ENCODE measurements around the gene HIGD1A. TPM values are rescaled to one million over a fixed set of nuclear protein-coding genes. Genes with fewer than 3 reads are reported as not detected.

HIGD1A gene
- total RNA-seq, 1 donor from 2014 or later, result 88.2 TPM

GRCh38 chr3:42799376-42799775 lies 4.9 kb downstream of the HIGD1A start:
- DNase-seq, result no peak

- no peak for DNase-seq
Measured at GRCh38 chr3:42796332-42796885, 7.9 kb downstream of the HIGD1A start.

- no peak for DNase-seq
Measured at GRCh38 chr3:42795621-42796181, 8.6 kb downstream of the HIGD1A start.

DNA sequence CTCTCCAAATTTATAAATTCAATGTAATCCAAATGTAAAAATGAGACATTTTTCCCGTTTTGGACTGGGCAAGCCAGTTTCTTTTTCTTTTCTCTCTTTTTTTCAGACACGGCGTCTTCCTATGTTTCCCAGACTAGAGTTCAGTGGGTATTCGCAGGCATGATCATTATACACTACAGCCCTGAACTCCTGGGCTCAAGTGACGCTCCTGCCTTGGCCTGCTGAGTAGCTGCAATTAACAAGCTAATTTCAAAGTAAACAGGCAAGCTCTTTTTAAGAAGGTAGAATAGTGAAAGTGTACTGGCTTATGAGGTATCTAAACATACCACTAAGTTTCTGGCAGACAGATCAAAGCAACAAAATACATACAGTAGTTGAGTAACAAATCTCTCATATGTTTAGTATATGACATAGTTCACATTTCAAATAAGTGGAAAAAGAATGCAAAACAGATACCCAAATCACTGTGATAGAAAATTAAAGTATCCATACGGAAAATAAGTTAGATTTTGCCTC lies 13.5 kb downstream of the HIGD1A start:
- DNase-seq, result no peak

DNA sequence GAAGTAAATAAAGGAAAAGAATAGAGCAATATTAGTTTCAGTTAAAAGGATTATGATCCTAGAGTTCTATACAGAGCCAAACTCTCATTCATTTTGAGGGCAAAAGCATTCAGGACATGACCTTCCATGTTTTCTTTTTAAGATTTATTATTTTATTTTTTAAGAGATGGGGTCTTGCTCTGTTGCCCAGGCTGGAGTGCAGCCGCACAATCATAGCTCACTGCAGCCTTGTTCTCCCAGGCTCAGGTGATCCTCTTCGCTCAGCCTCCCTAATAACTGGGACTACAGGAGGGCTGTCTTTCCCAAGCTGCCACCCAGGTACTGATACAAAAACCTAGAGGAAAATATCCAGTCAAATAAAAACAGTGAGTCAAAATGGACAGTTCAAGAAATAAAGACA lies 17.7 kb downstream of the HIGD1A start:
- DNase-seq, result no peak

DNA sequence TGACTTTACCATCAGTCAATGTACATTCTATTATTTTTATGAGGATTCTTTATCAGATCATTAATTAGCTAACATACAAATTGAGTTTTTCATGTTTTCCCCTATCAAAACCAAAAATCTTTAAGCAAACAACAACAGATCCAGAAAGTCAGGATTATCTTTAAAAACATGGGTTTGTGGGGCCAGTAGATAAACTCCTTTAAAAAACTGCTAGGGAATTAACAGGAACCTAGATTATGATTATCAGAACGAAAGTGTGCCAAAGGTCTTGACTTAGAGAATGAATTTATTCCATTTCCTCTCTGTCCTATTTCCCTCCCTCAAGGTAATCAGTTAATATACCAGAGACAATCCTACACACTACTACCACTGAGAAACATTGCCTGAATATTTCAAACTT lies 18.1 kb downstream of the HIGD1A start:
- no peak for DNase-seq

DNA sequence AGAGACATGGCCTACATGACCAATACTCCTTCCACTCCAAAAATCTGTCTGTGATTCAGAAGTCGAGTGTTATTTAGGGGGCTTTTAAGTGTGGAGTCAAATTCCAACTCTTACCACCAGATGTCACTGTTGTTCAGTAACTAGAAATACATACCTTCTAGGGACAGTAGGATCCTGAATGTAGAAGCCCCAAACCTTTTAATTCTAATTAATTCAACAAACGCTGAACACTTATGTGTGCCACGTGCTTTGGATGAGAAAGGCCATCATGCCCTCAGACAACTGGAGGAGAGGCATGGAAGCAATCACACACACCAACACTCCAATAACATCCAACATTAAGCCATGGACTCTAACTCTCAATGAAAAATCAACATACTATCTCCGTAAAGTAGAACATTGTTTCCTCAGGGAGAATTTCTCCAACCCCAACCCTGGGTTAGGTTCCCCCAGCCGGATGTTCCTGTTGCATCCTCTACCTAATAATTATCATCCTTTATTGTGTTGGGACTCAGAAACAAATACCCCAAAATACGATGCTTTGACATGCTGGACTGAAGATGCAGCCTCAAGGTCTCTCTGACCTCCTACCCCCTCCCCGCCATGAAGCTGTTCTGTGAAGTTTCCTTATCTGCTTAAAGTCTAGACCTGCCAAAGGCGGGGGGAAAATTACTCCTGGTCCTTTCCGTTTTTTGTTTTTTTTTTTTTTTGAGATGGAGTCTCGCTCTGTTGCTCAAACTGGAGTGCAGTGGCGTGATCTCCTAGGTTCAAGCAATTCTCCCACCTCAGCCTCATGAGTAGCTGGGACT lies 23.2 kb downstream of the HIGD1A start:
- DNase-seq, result peak; percentile 42

- DNase-seq, result no peak
Measured at GRCh38 chr3:42780398-42780797, 23.9 kb downstream of the HIGD1A start.

- DNase-seq, result no peak
Measured at GRCh38 chr3:42778644-42779043, 25.6 kb downstream of the HIGD1A start.

DNA sequence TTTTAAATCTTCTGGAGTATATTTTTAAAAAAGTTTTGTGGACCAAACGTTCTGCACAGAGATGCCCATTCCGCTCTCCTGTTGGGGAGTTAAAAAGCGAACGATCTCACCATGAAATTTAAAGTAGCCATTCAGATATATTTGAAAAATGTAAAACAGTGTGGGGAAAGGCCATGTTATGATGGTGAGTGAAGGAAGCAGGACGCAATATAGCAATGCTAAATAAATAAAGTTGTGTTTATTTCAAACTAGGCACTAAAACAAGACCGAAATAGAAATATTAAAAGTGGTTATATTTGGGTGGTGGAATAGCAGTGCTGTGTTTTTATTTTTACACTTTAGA lies 30.9 kb downstream of the HIGD1A start:
- no peak for DNase-seq

GRCh38 chr3:42772670-42773408 lies 31.5 kb downstream of the HIGD1A start, which contains the start of gene CCDC13:
Gene CCDC13 (minus strand): TSS chr3:42773253. CDS start chr3:42758345, 14,908 bp downstream.
- peak; percentile 75 for DNase-seq

DNA sequence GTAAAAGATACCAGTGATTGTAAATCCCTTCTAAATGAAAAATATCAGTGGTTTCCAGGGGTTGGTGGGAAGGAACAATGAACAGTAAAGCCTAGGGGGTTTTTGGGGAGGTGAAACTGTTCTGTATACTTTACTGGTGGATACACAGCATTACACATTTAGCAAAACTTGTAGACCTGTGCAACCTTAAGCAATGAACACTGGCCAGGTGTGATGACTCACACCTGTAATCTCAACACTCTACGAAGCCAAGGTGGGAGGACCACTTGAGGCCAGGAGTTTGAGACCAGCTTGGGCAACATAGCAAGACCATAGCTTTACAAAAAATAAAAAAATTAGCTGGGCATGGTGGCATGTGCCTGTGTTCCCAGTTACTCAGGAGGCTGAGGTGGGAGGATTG lies 33.0 kb downstream of the HIGD1A start:
- no peak for DNase-seq

DNA sequence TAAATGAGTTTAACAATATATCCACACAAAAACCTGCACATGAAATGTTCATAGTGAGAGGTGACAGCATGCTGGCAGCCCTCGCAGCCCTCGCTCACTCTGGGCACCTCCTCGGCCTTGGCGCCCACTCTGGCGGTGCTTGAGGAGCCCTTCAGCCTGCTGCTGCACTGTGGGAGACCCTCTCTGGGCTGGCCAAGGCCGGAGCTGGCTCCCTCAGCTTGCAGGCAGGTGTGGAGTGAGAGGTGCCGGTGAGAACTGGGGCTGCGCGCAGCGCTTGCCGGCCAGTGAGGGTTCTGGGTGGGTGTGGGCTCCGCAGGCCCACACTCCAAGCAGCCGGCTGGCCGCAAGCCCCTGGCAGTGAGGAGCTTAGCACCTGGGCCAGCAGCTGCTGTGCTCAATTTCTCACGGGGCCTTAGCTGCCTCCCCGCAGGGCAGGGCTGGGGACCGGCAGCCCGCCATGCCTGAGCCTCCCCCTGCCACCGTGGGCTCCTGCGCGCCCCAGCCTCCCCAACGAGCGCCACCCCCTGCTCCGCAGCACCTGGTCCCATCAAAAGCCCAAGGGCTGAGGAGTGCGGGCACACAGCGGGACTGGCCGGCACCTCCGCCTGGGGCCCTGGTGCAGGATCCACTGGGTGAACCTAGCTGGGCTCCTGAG lies 34.7 kb downstream of the HIGD1A start:
- no peak for DNase-seq

DNA sequence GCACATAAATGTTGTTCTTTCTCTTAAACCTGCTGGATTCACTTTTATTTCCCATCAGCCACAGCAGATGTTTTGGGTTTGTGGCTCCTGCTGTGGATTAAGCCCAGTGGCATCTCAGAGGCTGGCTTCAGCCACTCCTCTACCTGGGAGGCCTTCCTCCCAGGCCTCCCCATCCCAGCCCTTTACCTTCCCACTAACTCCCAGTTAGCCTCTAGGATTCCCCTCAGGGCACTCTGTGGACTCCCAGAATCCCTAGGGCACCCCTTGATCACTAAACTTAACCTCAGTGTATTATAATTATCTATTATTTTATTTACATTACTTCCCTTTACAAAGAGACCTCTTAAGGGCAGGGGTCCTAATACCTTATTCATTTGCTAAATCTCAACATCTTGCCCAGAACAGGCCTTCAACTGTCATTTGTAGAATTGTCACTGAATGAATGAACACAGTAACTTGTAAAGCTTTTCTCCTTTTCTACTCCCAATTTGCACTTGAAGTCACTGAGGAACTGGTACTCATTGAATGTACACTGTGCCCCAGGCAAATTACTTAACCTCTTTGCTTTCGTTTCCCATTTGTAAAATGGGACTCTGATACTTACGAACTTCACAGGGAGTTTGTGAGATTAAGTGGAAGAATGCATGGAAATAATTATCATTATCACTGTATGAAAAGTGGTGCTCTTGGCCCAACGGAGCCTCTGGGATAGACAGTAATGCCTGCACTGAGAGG lies 39.6 kb downstream of the HIGD1A start:
- no peak for DNase-seq

GRCh38 chr3:42764115-42764514 lies 40.2 kb downstream of the HIGD1A start:
- no peak for DNase-seq

GRCh38 chr3:42763021-42763420 lies 41.3 kb downstream of the HIGD1A start:
- no peak for DNase-seq

- DNase-seq, result no peak
Measured at GRCh38 chr3:42762046-42762724, 42.1 kb downstream of the HIGD1A start.

DNA sequence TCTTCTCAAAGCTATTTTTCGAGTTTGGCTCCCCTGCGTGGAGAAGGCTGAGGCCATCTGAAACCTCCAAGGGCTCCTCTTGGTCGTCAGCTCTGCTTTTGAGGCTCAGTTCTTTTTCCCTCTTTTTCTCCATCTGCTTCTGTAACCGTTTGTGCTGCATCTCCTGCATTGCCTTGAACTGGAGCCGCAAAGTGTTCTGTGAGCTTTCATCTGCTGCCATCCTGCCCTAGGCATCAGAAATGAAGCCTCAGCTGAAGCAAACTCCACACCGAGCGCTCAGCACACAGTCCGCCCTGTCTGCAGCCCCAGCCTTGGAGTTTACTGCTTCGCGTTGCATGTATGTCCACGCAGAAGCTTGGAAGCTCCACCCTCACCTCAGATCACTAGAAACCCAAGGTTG lies 46.2 kb downstream of the HIGD1A start:
- DNase-seq, result no peak

DNA sequence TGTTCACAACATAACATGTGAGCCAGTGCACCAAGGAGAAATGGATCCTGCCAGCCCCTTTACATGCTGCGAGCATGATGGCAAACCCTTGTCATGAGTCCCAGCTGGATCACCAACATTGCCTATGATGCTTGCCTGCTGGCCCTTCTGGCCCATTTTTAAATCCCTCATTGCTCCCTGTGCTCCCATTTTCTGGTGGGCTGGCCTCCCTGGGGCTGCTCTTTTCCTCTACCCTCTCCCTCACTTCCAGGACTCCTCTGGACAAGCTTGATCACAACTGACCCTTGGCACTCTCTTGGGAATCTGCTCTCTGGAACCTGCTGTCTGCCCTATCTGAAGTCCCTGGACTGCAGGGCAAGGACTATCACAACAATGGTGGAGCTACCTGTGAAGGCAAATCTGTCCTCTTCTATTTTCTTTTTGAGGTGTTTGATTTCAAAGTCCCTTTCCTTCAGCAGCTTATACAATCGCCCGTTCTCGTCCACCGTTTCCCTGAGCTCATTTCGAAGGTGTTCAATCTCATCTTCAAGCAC lies 47.5 kb downstream of the HIGD1A start:
- DNase-seq, result no peak

DNA sequence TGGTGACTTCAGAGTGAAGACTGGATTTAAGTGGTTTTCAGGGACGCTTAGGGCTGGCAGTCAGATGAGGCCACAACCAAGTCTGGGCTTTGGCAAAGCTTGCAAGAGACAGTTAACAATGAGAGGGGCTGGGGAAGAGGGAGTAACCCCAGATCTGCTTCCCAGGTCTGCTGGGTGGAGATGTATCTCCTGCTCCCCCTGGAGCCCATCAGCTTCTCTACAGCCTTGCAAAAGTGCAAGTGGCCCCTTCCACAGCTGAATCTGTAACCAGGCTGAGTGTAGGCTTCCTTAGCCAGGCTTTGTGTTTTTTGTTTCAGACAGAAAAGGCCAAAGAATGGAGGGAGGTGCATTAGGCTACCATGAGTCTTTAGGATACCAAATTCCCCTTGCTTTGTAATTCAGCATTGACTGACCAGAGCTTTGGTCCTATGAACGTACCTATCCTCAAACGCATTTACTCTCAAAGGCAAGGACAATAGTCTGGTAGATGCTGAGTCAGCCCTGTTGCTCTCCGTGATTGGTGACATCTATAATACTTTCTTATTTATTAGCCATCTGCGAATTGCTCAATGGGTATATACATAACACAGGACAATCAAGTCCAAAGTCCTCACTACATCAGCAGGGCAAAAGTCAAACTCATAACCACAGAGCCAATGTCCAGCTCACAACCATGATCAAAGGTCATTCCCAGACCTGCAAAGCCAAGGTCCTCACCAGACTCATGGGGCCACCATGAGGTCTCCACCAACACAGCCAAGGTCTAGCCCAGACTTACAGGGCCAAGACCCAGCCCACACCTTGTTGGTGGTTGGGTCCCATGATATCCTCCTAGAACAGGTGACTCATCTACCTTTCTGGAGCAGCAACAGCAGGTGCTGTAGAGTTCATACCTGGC lies 48.4 kb downstream of the HIGD1A start:
- no peak for DNase-seq

Measured in skin of body (tissue), 2 donors.